ENCODE measurements around the gene EFCAB9.

EFCAB9 gene

DNA sequence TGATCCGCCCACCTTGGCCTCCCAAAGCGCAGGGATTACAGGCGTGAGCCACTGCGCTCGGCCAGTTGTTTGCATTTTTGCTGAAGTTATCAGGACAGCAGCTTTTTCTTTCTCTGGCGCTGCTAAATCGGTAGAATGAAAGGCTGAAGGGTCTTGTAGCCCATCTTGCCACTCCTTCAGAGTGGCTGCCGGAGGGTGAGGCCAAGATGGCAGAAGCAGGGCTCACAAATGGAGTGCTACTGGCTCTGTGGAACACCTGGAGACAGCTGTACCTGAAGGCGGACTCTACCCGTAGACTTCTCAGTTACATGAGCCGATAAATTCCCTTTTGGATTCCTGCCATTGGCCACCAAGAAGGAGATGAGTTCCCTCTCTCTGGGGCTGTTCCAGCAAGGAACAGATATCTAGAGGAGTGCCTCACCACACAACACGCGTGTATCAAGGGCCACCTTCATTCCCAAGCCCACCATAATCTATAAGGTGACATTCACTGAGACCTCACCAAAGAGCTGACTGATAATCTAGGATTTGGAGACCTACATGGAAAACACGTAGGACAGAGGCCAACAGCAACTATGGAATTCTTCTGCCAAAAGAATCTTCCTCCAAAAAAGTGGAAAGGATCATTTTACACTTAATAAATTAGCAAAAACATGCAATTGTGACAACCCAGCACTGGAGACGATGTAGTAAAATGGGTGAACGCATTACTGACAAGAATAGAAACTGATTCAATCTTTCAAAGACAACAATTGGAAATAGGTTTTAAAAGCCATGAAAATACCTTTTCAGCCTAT, 27.7 kb upstream of the EFCAB9 start:
- DNase-seq = no peak

DNA sequence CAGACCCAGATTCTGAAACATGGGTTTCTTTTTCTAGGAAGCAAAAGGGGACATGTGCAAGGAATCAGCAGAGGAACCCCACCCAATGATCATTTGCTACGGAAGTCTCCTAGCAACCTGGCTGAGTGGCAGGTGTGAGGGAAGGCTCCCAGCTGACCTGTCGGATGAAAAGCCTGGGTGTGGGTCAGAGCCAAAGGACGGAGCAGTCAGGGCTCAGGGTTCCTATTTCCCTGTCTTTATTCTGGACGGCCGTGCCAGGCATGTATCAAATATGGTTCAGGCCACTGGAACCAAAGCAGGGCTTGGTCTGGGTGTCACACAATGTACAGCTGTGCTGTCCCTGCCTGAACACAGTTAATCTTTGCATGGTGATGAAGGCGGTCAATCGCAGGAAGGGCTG, 26.1 kb upstream of the EFCAB9 start:
- no peak for DNase-seq

DNA sequence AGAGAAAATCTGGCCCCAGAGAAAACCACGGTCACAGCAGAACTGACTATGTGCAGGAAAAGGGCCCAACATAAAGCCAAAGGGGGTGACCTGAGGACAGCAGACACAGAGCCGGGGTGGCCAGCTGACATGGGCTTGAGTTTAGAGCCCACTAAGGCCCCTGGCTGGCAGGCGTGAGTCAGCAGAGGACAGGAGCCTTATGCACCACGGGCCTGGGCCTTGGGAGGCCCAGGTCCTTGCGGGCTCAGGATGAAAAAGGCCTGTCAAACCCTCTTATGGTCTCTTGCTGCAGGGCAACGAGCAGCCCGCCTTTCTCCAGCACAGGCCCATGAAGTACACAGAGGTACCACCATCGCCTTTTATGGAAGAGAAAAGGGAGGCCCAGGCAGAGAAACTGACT, 25.7 kb upstream of the EFCAB9 start:
- no peak for DNase-seq

DNA sequence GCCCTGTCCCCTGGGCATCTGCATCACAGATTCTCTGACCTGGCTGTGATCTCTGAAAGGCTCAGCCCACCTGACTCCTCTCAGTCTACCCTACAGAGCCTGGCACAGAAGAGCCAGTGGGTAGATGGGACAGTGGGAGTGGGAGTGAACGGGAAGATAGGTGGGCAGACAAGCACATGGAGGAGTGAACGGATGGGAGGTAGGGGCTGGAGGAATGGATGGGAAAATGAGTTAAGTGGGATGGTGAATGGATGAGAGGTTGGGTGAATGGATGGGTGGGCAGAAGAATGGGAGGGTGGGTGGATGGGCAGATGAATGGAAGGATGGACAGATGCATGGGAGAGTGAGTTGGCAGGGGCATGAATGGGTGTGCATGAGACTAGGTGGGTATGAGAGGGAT, 24.8 kb upstream of the EFCAB9 start:
- no peak for DNase-seq

DNA sequence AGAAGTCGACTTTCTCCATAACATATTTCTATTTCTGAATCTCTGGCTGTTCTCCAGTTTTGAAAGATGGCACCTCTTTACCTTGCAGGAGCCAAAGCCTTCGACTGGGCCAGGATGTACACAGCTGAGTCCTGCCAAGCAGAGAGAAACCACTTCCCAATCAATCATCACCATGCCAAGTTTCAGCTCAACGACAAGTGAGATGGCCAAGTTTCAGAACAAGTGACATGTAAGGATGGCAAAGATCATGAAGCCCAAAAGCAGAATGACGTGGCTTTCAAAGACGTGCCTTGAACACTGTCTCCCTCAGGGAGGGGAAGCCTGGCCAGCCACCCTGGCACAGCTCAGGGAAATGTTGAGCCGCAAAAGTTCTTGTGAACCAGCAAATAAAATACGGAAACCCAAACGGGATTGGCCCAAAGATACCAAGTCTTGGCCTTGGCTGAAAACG, 23.7 kb upstream of the EFCAB9 start:
- DNase-seq = no peak

DNA sequence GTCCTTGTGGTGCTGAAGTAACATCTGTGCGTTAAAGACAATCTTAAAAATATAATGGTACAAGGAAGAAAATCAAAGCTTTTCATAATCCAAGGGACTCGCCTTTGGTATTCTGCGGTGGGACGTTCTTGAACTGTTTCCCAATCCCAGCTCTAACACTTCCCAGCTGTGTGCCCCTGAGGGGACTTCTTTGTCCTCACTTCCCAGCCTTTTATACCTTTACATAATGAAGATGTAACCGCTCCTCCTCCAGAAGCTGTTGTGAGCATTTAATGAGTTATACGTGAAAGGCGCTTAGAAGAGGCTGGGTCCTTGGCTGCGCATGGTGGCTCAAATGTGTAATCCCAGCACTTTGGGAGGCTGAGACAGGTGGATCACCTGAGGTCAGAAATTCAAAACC, 22.9 kb upstream of the EFCAB9 start:
- no peak for DNase-seq

DNA sequence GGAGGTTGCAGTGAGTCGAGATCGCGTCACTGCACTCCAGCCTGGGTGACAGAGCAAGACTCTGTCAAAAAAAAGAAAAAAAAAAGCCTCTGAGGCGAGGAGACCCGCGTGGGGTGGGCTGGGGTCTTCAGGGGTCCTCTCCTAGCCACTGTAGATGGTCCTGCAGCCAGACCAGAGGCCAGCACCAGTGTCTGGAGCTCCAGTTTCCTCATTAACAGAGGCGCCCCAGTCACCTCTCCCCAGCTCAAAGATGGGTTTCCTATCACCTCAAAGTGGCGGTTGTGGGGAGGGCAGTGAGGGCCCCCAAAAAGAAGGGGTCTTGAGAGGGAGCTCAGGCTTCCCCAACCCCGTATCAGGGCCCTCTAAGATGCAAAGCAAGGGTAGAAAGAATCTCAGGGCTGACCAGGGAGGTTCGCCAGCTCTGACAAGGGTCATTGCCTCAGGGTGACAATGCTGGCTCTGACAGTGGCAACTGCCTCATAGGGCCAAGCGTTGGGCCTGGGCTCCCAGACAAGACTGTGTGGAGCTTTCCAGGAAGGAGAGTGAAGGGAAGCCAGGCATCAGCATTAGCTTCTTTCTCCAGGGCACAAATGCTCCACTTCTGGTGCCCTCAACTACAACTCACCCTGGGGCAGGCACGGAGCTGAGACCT, 20.9 kb upstream of the EFCAB9 start:
- no peak for DNase-seq

DNA sequence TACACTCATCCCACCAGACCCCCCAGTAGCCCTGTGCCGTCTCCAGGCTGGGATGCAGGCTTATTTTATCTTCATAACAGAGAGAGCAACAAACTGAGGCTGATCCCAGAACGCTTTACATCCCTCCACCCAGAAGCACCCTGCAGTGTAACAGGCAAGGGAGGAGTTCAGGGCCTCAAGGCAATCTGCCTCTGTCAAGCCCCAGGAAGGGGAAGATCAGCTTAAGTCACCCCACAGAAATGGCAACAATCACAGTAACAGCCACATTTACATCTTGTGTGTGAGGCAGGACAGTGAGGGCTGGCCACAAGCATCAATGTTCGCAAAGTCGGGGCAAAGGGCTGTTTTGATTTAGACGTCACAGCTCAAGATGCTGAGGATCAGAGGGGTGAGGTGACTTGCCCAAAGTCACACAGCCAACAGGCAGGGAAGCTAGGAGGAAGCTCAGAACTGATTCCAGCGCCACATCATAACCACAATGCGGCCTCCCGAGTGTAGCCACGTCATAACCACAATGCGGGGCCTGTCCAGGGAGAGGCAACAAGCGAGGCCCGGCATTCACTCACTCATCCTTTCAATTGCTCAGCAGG, 20.3 kb upstream of the EFCAB9 start:
- no peak for DNase-seq

DNA sequence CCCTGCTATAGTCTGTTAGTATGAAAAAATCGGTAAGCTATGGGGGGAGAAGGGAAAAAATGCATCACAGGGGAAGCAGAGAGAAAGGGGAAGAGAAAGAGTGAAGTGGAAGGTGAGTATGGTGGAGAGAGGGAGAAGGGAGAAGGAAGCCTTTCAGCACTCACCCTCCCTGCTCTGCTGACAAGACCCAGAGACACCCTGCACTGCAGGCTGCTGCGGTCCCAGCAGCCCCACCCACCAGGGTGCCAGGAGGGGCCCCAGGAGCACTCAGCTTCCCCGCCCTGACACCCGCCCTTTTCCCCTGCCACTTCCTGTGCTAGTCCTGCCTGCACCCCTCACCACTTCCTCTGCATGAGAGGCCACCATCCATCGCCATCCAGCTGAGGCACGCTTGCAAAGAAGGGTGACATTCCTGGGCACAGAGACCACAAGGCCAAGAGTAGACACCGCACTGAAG, 18.7 kb upstream of the EFCAB9 start:
- DNase-seq = no peak

DNA sequence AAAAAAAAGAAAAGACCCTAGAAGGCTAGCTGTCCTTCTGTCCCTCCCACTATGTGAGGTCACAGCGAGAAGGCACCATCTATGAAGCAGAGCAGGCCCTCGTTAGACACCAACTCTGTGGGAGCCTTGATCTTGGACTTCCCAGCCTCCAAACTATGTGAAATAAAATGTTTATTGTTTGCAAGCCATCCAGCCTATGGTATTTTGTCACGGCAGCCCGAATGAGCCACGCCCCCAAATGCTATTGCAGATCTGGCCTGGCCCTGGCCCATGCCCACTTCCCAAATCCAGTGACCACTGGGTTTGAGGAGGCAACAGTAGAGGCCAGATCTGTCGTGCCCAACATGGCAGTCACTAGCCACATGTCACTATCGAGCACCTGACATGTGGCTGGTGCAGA, 16.8 kb upstream of the EFCAB9 start:
- DNase-seq = no peak

DNA sequence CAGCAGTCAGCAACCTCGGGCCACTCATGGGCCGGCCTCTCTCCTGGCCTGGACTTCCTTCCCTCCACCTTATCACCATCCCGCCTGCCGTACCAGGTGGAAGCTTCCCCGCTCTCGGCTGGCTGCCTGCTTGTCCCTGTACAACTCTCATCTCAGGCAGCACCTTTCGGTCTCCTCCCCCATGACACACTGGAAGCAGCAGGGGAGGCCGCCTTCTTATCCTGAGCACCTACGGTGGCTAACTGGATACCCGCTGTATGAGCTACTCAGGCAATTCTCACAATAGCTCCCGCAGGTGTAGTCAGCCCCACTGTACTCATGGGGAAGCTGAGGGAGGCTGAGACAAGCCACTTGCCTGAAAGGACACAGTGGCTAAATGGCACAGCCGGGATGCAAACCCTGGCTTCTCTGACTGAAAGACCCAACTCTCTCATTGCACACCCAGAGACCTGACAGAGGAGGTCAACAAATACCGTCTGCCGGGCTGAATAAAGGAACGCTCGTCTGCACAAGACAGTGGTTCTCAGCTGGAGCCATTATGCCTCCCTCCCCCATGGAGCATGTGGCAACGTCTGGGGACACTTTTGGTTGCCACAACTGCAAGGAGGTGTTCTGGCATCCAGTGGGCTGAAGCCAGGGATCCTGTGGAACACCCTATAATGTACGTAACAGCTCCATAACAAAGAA, 15.5 kb upstream of the EFCAB9 start:
- no peak for DNase-seq

DNA sequence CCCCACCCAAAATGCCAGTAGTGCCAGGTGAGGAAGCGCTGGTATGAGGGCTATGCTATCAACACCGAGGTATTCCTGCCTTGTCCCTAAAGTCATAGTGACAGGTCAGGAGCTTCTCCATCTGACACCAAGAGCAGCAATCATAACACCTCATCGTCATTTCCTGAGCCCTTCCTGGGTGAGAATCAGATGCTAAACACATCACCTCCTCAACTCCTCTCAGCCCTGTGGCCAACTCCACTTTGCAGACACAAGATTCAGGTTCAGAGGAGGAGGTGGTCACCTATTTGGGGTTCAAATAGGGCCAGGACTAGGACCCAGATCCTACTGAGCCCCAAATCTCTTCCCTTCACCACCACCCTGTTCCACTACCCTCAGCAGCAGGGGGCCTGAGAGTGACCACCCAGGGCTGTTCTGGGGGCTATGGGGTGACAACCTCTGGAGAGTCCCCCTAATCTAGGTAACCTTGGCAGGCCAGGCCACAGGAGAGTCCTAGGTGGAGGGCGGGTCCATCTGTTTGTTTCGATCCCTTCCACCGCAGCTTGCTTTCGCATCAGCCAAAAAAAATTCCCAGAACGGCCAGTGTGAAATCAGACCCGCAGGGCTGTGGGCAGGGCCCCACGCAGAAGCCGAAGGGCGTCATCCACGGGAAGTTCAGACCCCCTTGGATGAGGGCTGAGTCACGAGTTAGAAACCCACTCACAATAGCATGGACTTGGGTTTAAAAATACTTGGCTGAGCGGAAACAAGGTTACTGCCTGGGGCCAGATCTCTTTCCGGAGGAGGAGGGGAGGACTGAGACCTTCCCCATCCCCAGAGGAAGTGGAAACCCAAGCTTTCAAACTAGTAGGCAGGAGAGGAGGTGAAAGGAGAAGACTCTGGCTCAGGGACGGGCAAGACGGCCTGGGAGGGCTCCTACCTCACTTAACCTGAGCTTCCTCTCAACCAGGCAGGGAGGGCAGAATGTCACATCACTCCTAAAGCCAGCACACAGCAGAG, 14.7 kb upstream of the EFCAB9 start:
- DNase-seq = no peak

DNA sequence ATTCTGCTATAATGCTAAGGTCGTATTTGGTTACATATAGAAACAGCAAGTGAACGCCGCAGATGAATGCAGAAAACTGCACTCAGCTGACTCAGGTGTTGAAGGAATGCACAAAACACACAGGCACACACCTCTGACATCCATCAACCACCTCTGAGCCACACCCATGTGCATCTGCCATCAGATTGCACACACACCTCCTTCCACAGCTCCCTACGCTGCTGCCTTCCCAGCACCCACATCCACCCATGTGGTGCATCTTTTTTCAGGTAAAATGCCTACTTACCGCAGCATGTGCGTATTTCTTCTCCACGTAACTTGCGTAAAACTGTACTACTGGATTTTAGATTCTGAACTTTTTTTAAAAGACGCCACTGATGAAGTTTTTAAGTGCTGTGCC, 13.0 kb upstream of the EFCAB9 start:
- no peak for DNase-seq

DNA sequence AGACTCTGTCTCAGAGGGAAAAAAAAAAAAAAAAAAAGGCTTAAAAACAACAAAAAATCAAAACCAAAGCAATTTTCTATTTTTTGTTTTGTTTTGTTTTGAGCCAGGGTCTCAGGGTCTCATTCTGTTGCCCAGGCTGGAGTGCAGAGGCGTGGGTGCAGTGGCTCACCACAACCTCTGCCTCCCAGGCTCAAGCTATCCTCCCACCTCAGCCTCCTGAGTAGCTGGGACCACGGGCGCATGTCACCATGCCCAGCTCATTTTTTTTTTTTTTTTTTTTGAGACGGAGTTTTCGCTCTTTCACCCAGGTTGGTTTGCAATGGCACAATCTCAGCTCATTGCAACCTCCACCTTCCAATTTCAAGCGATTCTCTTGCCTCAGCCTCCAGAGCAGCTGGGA, 11.7 kb upstream of the EFCAB9 start:
- DNase-seq = no peak

DNA sequence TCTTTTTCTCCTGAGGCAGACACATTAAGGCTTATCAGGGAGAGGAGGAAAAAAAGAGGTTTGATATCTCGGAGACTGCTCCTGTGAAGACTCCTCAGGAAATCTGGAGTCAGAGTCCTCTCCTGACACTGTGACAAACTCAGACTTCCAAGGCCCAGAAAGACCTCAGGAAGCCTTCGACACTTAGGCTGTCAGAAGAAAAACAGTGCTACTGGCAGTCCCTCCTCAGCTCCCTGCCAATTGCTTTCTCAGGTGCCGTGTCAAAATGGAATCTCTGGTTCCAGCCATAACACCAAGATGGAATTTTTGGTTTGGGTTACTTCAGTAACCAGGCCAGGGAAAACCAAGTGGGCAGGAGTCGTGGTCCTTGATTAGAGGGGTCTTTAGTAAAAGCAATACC, 10.1 kb upstream of the EFCAB9 start:
- no peak for DNase-seq

DNA sequence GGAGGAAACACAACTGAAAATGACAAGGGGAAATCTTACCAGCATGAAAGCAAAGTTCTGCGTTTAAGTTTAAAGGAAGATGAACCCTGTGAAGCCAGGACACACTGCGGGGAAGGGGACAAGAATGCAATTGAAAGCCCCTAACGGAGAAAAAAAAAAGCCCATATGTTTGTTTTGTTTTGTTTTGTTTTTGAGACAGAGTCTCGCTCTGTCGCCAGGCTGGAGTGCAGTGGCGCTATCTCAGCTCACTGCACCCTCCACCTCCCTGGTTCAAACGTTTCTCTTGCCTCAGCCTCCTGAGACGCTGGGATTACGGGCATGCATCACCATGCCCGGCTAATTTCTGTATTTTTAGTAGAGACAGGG, 8.9 kb upstream of the EFCAB9 start:
- no peak for DNase-seq

DNA sequence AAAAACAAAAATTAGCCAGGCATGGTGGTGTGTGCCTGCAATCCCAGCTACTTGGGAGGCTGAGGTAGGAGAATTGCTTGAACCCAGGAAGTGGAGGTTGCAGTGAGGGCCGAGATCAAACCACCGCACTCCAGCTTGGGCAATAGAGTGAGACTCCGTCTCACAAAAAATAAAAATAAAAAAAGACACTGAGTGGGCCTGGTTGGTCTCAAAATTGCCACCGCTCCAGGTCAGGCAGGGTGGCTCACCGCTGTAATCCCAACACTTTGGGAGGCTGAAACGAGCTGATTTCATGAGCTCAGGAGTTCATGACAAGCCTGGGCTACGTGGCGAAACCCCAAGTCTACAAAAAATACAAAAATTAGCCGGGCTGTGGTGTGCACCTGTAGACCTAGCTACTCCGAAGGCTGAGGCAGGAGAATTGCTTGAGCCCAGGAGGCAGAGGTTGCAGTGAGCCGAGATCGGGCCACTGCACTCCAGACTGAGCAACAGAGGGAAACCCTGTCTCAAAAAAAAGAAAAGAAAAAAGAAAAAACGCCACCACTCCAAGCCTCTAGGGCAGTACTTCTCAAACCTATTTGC, 7.8 kb upstream of the EFCAB9 start:
- DNase-seq = no peak

DNA sequence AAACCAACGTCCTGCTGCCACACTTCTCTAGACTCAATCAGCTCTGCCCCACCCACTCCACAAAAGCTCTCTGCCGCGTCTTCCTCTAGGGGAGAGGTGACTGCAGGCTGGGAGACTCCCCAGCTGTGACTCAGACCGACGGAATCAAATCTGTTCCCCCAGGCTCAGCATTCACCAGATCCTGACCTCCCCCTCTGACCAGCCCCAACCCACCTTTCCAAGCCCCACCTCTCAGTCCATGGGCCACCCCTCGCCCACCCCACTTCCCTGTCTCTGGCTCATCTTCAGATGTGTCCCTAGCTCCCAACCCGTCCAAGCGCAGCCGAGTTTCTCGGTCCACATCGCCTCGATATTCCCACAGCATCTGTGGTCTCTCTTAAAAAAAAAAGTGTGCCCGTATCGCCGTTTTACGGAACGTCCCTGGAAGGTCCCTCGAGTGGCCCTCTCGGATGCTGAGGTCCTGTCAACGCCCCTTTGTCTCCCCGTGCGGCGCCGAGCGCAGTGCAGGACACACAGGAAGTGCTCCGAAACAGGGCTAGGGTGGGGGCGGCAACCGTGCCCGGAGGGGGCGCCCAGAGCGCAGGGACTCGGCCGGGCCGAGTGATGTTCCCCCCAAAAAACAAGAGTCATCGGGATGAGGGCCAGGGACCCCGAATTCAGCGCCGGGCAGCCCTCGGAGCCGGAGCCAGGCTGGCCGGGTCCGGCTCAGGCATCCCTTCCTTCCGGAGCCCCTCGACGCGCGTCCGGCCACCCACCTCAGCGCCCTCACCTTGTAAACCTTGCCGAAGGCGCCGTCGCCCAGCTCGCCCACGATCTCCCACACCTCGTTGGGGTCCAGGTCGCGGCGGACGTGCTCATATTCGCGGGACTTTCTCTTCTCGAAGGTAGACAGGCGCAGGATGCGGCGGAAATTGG, 6.6 kb upstream of the EFCAB9 start:
- no peak for DNase-seq

DNA sequence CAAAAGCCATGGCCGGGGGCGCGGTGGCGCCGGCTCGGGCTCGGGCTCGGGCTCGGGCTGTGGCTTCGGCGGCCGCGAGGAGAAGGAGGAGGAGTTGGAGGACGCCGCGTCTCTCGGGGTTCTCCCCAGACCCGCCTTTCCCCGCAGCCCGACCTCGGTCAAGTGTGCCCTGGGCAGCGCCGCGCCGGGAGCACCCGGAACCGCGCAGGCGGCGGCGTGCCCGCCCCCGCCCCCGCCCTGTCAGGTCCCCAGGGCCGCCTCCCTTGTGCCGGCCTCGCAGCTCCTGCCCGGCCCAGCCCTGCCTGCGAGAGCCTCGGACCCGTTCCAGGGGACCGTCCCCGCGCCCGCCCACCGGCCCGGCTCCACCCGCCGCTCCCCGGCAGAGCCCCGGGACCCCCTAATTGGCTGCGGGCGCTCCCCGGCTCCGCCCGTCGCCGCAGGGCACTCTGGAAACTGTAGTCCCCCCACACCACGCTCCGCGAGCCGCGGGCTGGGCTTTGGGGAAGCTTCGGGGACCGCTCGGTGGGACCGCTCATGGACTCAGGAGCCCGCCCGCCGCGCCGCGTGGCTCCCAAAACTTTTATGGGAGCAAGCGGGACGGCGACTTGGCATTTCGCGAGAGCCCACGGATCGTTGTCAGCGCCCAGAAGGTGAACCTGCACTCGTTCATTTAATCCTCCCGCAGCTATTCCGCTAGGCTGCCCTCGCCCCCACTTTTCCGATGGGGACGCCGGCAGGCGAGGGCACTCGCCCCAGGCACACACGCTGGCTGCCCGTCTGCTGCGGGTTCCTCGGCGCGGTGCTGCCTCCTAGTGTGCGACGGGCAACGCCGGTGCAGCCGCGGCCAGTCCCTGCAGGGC, 5.7 kb upstream of the EFCAB9 start, which contains the start of gene STK10:
STK10 (minus strand) TSS at position 192 of the 860 bp plus-strand sequence; CDS start at position 10, 182 bp downstream.
- DNase-seq = peak; percentile 90
